Measurements from ENCODE around the gene DMTF1. TPM values are rescaled to one million over a fixed set of nuclear protein-coding genes. Genes with fewer than 3 reads are reported as not detected.
A peak's percentile ranks its signal among the peaks of the same experiment; 100 is the strongest.

Gene DMTF1
- total and polyA plus RNA-seq, 9 of the 15 experiments (the other 6 are each of a cell fraction or from before 2014, with no cell fraction given) = 25.7 to 208 (median 74.7) TPM

GRCh38 chr7:87106974-87107612 lies 45.2 kb upstream of the DMTF1 start (continued):
- TF ChIP-seq GATA2 (CRISPR knock-in tag; IDR thresholded peaks at IDR 0.05) (peak; percentile 71; the same call in 1 of the 2 replicates), ZNF398 (CRISPR knock-in tag; IDR thresholded peaks at IDR 0.05) (no peak), CREM (IDR thresholded peaks at IDR 0.05; ENCODE audit: low read depth) (peak; percentile 59; the same call in 1 of the 2 replicates), SOX6 (IDR thresholded peaks at IDR 0.05) (peak; percentile 88), SMARCC2 (IDR thresholded peaks at IDR 0.05; ENCODE audit: low read depth) (peak; percentile 72; the same call in 1 of the 2 replicates), PTBP1 (IDR thresholded peaks at IDR 0.05; ENCODE audit: low read depth, low read length) (no peak), FOXK2 (conservative IDR thresholded peaks at IDR 0.05 in 1 of 2, IDR thresholded peaks at IDR 0.05 in 1 of 2; ENCODE audit: low read depth in 2 of 2) (0 out of 4 replicates have a peak, but pooled peaks of 1 of the 2 experiments have one; percentile 19), MAFG (tag; conservative IDR thresholded peaks at IDR 0.05) (0 out of 2 replicates have a peak, but pooled peaks have one; percentile 18), NBN (IDR thresholded peaks at IDR 0.05; ENCODE audit: low read depth) (peak; percentile 92), ATF3 (IDR thresholded peaks at IDR 0.05) (peak; percentile 37; the same call in 1 of the 2 replicates), ATF3 (CRISPR knock-in tag; conservative IDR thresholded peaks at IDR 0.05) (no peak), NCOA1 (IDR thresholded peaks at IDR 0.05; ENCODE audit: low read depth) (peak; percentile 86), TEAD4 (IDR thresholded peaks at IDR 0.05; ENCODE audit: low read length) (peak; percentile 68), TEAD4 (CRISPR knock-in tag; IDR thresholded peaks at IDR 0.05; ENCODE audit: borderline replicate concordance) (no peak), EP300 (IDR thresholded peaks at IDR 0.05; ENCODE audit: low read length) (peak; percentile 99), ZSCAN29 (IDR thresholded peaks at IDR 0.05) (no peak), NCOR1 (IDR thresholded peaks at IDR 0.05) (peak; percentile 80), ATF7 (IDR thresholded peaks at IDR 0.05) (peak; percentile 65; the same call in 1 of the 2 replicates), JUND (IDR thresholded peaks at IDR 0.05; ENCODE audit: borderline replicate concordance, low read depth, low read length) (peak; percentile 86), JUND (tag; IDR thresholded peaks at IDR 0.05; ENCODE audit: borderline replicate concordance, low read depth, low read length) (peak; percentile 87; the same call in 2 of the 3 replicates), TRIM24 (IDR thresholded peaks at IDR 0.05) (peak in 1 of 2 experiments; percentile 68; a peak in 2 of 4 replicates), ZFP36 (IDR thresholded peaks at IDR 0.05; ENCODE audit: low read depth, low read length, partially characterized antibody) (peak; percentile 55), EHMT2 (IDR thresholded peaks at IDR 0.05) (peak; percentile 67), BRD9 (IDR thresholded peaks at IDR 0.05; ENCODE audit: low read depth, partially characterized antibody) (peak; percentile 39), ZHX1 (conservative IDR thresholded peaks at IDR 0.05; ENCODE audit: low read length) (no peak), CTBP1 (IDR thresholded peaks at IDR 0.05; ENCODE audit: borderline replicate concordance) (peak; percentile 94), ZNF696 (CRISPR knock-in tag; conservative IDR thresholded peaks at IDR 0.05) (no peak)

Data from K562 (cell line).